Sigmoid colon (tissue), 4 donors: Measurements from ENCODE around the gene SP7.

Experiments
- CTCF ChIP-seq, 4 experiments: fragments of 450-650 bp in 3 of 4; fragments of 200-600 bp in 1 of 4; IDR thresholded peaks; one replicate each; pipeline ENCODE4 v1.5.1; 2016 to 2019; ENCODE audit warnings: antibody characterized with exemption in 4 of 4, mild to moderate bottlenecking in 3 of 4, moderate library complexity in 2 of 4
- POLR2A ChIP-seq, 2 donors: fragments of 450-650 bp; IDR thresholded peaks; one replicate each; pipeline ENCODE4 v1.6.1; 2016; ENCODE audit warnings: antibody characterized with exemption in 2 of 2, mild to moderate bottlenecking in 2 of 2, moderate library complexity in 2 of 2
- POLR2AphosphoS5 ChIP-seq, 4 donors: sonication (generic); formaldehyde crosslinking; IDR thresholded peaks; one replicate each; pipeline ENCODE4 v1.6.1; 2017; ENCODE audit warnings: antibody characterized with exemption in 4 of 4

GRCh38 chr12:53355121-53355520, 19.0 kb upstream of the SP7 start:
- no peak for TF ChIP-seq CTCF (IDR thresholded peaks at IDR 0.05)
- no peak for TF ChIP-seq POLR2A (IDR thresholded peaks at IDR 0.05)
- TF ChIP-seq POLR2AphosphoS5 (IDR thresholded peaks at IDR 0.05): no peak
